ENCODE results near the gene SLC41A1.

Gene SLC41A1

DNA sequence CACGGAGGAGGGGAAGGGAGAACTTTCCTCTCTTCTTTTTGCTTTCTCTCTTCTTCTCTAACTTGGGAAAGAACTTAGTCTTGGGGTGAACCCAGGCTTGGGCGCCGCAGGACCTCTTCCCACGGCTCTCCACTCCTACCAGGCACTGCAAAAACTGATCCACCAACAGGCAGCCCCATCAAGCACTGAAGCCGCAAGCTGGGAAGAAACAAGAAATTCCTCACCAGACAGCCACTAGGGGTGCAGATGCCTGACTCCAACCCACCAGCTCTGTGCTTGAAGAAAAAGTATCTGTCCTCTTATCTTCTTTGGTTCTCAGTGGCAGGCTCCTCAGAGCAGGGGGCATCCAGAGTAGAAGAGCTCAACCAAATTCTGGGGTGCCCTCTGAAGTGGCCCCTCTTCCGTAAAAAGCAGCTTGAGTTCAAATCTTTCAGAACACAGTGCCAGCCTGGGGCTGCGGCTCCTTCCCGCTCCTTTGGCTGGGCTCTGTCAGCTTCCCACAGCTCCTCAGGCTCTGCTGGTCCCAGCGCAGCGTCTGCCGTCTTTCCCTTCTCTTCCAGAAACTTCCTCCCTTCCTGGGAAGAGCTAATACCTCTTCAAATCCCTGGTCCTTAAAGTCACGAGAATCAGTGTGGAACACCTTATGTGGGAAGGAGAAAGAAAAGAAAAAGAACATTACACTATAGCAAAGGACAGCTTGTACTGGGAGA lies 2.4 kb downstream of the SLC41A1 start:
- no peak overlapping the region for H3K4me3 ChIP-seq
- no peak for DNase-seq (ENCODE audit: low read depth, low spot score)
- no peaks in the 10 kb centered on the region for H3K9me3 ChIP-seq (ENCODE audit: low read depth, low read length)

DNA sequence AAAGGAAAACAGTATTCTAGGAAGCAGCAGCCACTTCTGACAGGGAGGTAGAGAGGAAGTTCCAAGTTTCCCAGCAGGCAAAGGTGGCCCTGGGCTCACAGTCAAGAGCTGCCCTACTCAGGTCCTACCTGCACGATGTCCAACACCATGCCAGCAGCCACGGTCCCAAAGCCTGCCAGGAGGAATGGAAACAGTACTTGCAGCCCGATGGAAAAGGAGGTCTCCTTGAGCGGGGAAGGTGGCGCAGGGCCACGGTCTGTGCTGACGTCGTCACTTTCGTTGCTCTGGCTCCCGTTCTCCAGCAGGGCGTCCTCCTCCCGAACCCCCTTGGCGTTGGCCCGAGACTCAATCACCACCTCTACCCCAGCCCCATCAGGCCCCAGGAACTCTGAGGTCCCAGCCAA lies 3.1 kb downstream of the SLC41A1 start:
- Histone ChIP-seq H3K27ac (no peak overlapping the region), H3K9me3 (ENCODE audit: low read depth, low read length) (no peaks in the 10 kb centered on the region), H3K9ac (ENCODE audit: insufficient read length) (no peak overlapping the region), H3K4me3 (no peak overlapping the region), H3K36me3 (ENCODE audit: insufficient read depth, low read length) (no peaks in the 10 kb centered on the region)
- TF ChIP-seq FOXP2 (optimal IDR thresholded peaks at IDR 0.05; ENCODE audit: control extremely low read depth, extremely low read length, insufficient read depth) (no peak), POLR2AphosphoS5 (IDR thresholded peaks at IDR 0.05; ENCODE audit: borderline replicate concordance, low read depth, low read length) (no peak), EZH2 (IDR thresholded peaks at IDR 0.05) (no peak)
- no peak for DNase-seq (ENCODE audit: low read depth, low spot score)

More for the DNA sequence above, 2.4 kb downstream of the SLC41A1 start:
- TF ChIP-seq FOXP2 (optimal IDR thresholded peaks at IDR 0.05; ENCODE audit: control extremely low read depth, extremely low read length, insufficient read depth) (no peak), POLR2AphosphoS5 (IDR thresholded peaks at IDR 0.05; ENCODE audit: borderline replicate concordance, low read depth, low read length) (no peak), EZH2 (IDR thresholded peaks at IDR 0.05) (no peak)
- Histone ChIP-seq H3K27ac (no peak overlapping the region), H3K9ac (ENCODE audit: insufficient read length) (no peak overlapping the region), H3K36me3 (ENCODE audit: insufficient read depth, low read length) (no peaks in the 10 kb centered on the region)

DNA sequence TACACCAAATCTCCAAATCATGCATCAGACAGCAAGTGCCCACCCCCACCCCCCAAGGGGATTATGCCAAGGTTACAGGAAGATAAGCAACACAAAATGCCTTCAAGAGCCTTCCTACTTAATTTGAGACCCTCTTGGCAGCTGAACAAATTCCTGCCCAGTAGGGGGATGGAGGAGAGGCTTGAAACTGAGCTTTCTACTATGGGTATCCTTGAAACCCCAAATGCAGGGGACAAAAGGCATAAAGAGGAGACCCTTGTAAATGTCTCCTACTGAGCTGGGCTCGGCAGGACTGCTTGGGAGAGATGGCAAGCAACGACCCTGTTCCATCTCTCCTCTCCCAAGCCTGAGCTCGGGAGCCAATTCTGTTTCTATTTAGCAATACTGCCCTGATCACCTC lies 3.5 kb downstream of the SLC41A1 start:
- Histone ChIP-seq H3K4me3 (0 out of 2 replicates have a peak overlapping the region, but pooled peaks have one; percentile 8), H3K36me3 (ENCODE audit: insufficient read depth, low read length) (no peaks in the 10 kb centered on the region), H3K9me3 (ENCODE audit: low read depth, low read length) (no peaks in the 10 kb centered on the region), H3K27ac (no peak overlapping the region), H3K9ac (ENCODE audit: insufficient read length) (no peak overlapping the region)
- no peak for DNase-seq (ENCODE audit: low read depth, low spot score)
- TF ChIP-seq FOXP2 (optimal IDR thresholded peaks at IDR 0.05; ENCODE audit: control extremely low read depth, extremely low read length, insufficient read depth) (no peak), POLR2AphosphoS5 (IDR thresholded peaks at IDR 0.05; ENCODE audit: borderline replicate concordance, low read depth, low read length) (no peak), EZH2 (IDR thresholded peaks at IDR 0.05) (no peak)

GRCh38 chr1:205805082-205805711 lies 7.8 kb downstream of the SLC41A1 start:
- Histone ChIP-seq H3K4me3 (no peak overlapping the region), H3K9ac (ENCODE audit: insufficient read length) (no peak overlapping the region), H3K9me3 (ENCODE audit: low read depth, low read length) (no peaks in the 10 kb centered on the region), H3K27ac (no peak overlapping the region), H3K36me3 (ENCODE audit: insufficient read depth, low read length) (no peaks in the 10 kb centered on the region)
- no peak for DNase-seq (ENCODE audit: low read depth, low spot score)
- TF ChIP-seq POLR2AphosphoS5 (IDR thresholded peaks at IDR 0.05; ENCODE audit: borderline replicate concordance, low read depth, low read length) (no peak), EZH2 (IDR thresholded peaks at IDR 0.05) (no peak), FOXP2 (optimal IDR thresholded peaks at IDR 0.05; ENCODE audit: control extremely low read depth, extremely low read length, insufficient read depth) (no peak)

DNA sequence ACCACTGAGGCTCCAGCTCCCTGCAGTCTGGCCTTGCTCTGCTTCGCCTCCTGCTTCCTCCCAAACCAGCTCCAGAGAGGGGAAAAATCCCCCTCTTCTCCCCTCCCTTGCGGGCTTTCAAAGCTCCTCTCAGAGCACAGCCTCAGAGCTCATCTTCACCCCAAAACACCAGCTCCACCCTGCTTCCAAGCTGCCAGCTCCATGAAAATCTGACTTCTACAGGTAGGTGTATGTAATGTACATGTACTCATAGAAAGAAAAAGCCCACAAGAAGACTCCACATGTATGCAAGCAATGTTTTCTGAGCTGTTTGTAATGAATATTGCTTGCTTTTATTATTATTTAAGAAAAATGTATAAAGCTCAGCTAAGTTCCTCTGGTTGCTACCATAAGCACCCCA lies 8.4 kb downstream of the SLC41A1 start:
- Histone ChIP-seq H3K27ac (no peak overlapping the region), H3K4me3 (no peak overlapping the region), H3K9ac (ENCODE audit: insufficient read length) (no peak overlapping the region), H3K9me3 (ENCODE audit: low read depth, low read length) (no peaks in the 10 kb centered on the region), H3K36me3 (ENCODE audit: insufficient read depth, low read length) (no peaks in the 10 kb centered on the region)
- no peak for TF ChIP-seq FOXP2 (optimal IDR thresholded peaks at IDR 0.05; ENCODE audit: control extremely low read depth, extremely low read length, insufficient read depth)
- no peak for TF ChIP-seq EZH2 (IDR thresholded peaks at IDR 0.05)
- no peak for TF ChIP-seq POLR2AphosphoS5 (IDR thresholded peaks at IDR 0.05; ENCODE audit: borderline replicate concordance, low read depth, low read length)
- DNase-seq (ENCODE audit: low read depth, low spot score): no peak

DNA sequence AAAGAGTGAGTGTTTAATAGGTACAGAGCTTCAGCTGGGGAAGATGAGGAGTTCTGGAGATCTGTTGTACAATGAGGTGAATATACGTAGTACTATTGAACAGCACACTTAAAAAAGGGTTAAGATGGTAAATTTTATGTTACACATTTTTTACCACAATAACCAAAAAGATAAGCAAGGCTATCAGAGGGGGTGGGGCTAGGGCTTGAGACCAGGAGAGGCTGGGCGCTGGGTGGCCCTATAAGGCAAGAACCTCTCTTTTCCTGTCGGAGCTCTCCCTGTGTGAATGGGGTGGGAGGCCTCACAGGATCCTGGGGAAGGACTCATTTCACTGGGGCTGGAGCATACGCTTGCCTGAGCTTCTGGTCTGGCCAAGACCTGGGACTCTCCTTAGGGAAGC lies 9.0 kb downstream of the SLC41A1 start:
- DNase-seq (ENCODE audit: low read depth, low spot score): no peak
- H3K36me3 ChIP-seq (ENCODE audit: insufficient read depth, low read length): no peaks in the 10 kb centered on the region
- H3K9ac ChIP-seq (ENCODE audit: insufficient read length): no peak overlapping the region

GRCh38 chr1:205802060-205802459 lies 10.9 kb downstream of the SLC41A1 start:
- TF ChIP-seq EZH2 (IDR thresholded peaks at IDR 0.05) (no peak), FOXP2 (optimal IDR thresholded peaks at IDR 0.05; ENCODE audit: control extremely low read depth, extremely low read length, insufficient read depth) (no peak), POLR2AphosphoS5 (IDR thresholded peaks at IDR 0.05; ENCODE audit: borderline replicate concordance, low read depth, low read length) (no peak)
- no peak for DNase-seq (ENCODE audit: low read depth, low spot score)
- no peak overlapping the region for H3K4me3 ChIP-seq
- no peak overlapping the region for H3K9ac ChIP-seq (ENCODE audit: insufficient read length)
- no peaks in the 10 kb centered on the region; the same call in 1 of the 2 replicates for H3K36me3 ChIP-seq (ENCODE audit: insufficient read depth, low read length)
- H3K9me3 ChIP-seq (ENCODE audit: low read depth, low read length): no peaks in the 10 kb centered on the region
- no peak overlapping the region for H3K27ac ChIP-seq

More for the DNA sequence above, 9.0 kb downstream of the SLC41A1 start:
- Histone ChIP-seq H3K9me3 (ENCODE audit: low read depth, low read length) (no peaks in the 10 kb centered on the region), H3K4me3 (no peak overlapping the region), H3K27ac (no peak overlapping the region)
- TF ChIP-seq FOXP2 (optimal IDR thresholded peaks at IDR 0.05; ENCODE audit: control extremely low read depth, extremely low read length, insufficient read depth) (no peak), EZH2 (IDR thresholded peaks at IDR 0.05) (no peak), POLR2AphosphoS5 (IDR thresholded peaks at IDR 0.05; ENCODE audit: borderline replicate concordance, low read depth, low read length) (no peak)

GRCh38 chr1:205800981-205801703 lies 11.9 kb downstream of the SLC41A1 start:
- H3K27ac ChIP-seq: no peak overlapping the region
- no peaks in the 10 kb centered on the region for H3K9me3 ChIP-seq (ENCODE audit: low read depth, low read length)
- no peak overlapping the region for H3K9ac ChIP-seq (ENCODE audit: insufficient read length)
- no peak overlapping the region for H3K4me3 ChIP-seq
- H3K36me3 ChIP-seq (ENCODE audit: insufficient read depth, low read length): no peaks in the 10 kb centered on the region; the same call in 1 of the 2 replicates
- TF ChIP-seq EZH2 (IDR thresholded peaks at IDR 0.05) (no peak), POLR2AphosphoS5 (IDR thresholded peaks at IDR 0.05; ENCODE audit: borderline replicate concordance, low read depth, low read length) (no peak), FOXP2 (optimal IDR thresholded peaks at IDR 0.05; ENCODE audit: control extremely low read depth, extremely low read length, insufficient read depth) (no peak)
- no peak for DNase-seq (ENCODE audit: low read depth, low spot score)

Measured in SK-N-MC (cell line).